ENCODE measurements around the gene RHOG. TPM values are rescaled to one million over a fixed set of nuclear protein-coding genes. Genes with fewer than 3 reads are reported as not detected.

RHOG gene
- total and polyA plus RNA-seq, 9 of the 15 experiments (the other 6 are each of a cell fraction or from before 2014, with no cell fraction given) = 22.6 to 162 (median 80.3) TPM

GRCh38 chr11:3834664-3835461, 5.9 kb downstream of the RHOG start (continued):
- TF ChIP-seq HMGXB4 (CRISPR knock-in tag; IDR thresholded peaks at IDR 0.05) = 0 out of 2 replicates have a peak, but pooled peaks have one; percentile 49
- peak; percentile 63 to 97; a peak in 3 of 4 replicates for TF ChIP-seq RCOR1 (IDR thresholded peaks at IDR 0.05; ENCODE audit: borderline replicate concordance in 1 of 2, low read depth in 2 of 2, low read length in 2 of 2)
- peak; percentile 97 for TF ChIP-seq EP300 (IDR thresholded peaks at IDR 0.05; ENCODE audit: low read length)
- TF ChIP-seq MYC (IDR thresholded peaks at IDR 0.05; ENCODE audit: low read depth, low read length) = peak; percentile 73
- TF ChIP-seq MYC (CRISPR knock-in tag; IDR thresholded peaks at IDR 0.05; ENCODE audit: borderline replicate concordance, low read depth) = no peak
- peak; percentile 44; the same call in 1 of the 2 replicates for TF ChIP-seq ZBTB40 (IDR thresholded peaks at IDR 0.05)
- TF ChIP-seq ZBTB40 (CRISPR knock-in tag; IDR thresholded peaks at IDR 0.05) = no peak
- no peak for TF ChIP-seq FOXK1 (CRISPR knock-in tag; IDR thresholded peaks at IDR 0.05; ENCODE audit: borderline replicate concordance)
- TF ChIP-seq CTCFL (IDR thresholded peaks at IDR 0.05; ENCODE audit: borderline replicate concordance, insufficient read depth, low read depth, low read length, poor library complexity, severe bottlenecking) = no peak
- 0 out of 2 replicates have a peak, but pooled peaks have one; percentile 35 for TF ChIP-seq FOXM1 (IDR thresholded peaks at IDR 0.05; ENCODE audit: low read depth)
- no peak for TF ChIP-seq FOXM1 (CRISPR knock-in tag; IDR thresholded peaks at IDR 0.05; ENCODE audit: low read depth)
- no peak for TF ChIP-seq ELF1 (tag; IDR thresholded peaks at IDR 0.05)

Measured in K562 (cell line).